ENCODE results near the gene C9orf153.

- TF ChIP-seq CTCF (IDR thresholded peaks at IDR 0.05 in 4 of 5, conservative IDR thresholded peaks at IDR 0.05 in 1 of 5), result no peak
- TF ChIP-seq POLR2A (IDR thresholded peaks at IDR 0.05), result no peak
Observed at GRCh38 chr9:86262492-86262891, 3.0 kb upstream of the C9orf153 start.

Measured in gastrocnemius medialis (tissue), 4 donors.